CD4-positive, alpha-beta T cell treated with Interferon gamma for 1 hour (primary cell): Measurements from ENCODE around the gene NGRN.

Experiments used
- DNase-seq: peaks from one replicate; pipeline ENCODE4 v3.0.0-alpha.2; 2020

The NGRN gene, protein sequence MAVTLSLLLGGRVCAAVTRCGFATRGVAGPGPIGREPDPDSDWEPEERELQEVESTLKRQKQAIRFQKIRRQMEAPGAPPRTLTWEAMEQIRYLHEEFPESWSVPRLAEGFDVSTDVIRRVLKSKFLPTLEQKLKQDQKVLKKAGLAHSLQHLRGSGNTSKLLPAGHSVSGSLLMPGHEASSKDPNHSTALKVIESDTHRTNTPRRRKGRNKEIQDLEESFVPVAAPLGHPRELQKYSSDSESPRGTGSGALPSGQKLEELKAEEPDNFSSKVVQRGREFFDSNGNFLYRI

DNA sequence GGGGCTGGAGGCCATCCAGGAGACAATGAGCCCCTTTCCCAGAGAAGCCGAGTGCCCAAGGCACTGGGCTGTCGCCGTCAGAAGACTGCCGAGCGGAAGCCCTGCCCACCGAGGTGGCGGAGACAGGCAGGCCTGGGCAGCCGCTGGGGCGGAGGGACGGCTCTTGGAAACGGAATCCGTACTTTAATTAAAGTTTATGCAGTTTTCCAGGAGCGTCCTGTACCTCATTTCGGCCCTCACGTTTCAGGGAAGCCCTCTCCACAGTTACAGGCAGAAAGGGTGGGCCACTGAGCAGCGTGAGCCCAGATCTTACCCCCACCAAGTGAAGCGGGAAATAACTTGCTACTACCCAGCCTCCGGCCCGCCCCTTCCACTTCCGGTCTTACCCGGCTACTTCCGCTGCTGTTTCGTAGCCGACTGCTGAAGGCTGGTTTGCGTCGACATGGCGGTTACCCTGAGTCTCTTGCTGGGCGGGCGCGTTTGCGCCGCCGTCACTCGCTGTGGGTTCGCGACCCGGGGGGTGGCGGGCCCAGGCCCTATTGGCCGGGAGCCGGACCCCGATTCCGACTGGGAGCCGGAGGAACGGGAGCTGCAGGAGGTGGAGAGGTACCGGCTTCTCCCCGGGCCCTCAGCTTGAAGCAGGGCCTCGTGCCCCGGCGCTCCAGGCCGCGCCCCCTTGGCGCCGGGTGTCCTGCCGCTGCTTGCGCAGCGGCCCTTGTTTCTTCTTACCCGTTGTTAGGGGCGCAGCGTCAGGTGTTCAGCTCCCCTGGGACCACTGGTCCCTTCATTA, at the start of gene NGRN:
Gene NGRN, plus strand, starts transcription at position 402 of the 790 bp plus-strand sequence. Its CDS starts 41 bp downstream, at position 443.
- peak; percentile 90 for DNase-seq

DNA sequence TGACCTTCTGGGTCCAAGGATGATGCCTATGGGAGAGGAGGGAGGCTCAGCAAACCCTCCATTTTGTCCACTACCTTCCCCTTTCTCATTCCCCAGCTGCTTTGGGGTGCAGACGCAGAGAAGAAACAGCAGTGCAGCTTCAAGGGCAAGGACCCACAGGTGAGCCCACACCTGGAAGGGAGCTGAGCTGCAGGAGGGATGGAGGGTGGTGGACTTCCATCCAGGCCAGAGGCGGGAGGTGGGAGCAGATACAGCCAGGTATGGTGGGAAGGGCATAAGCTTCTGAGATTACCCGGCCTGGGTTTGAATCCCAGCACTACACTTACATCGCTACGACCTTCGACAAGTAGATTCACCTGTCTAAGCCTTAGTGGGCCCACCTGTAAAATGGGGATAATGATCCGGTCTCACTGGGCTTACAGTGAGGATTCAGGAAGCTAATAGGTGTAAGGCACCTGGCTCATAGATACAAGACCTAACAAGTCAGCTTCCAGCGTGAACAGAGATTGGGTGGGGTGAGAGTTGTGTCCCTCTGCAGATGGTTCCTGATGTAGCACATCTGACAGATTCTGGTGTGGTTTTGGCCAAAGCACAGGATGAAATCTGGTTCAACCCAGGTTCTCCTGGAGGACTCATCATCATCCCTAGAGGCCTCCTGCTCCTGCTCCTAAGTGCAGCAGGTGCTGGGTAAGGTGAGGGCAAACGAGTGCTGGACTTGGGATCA, 47.6 kb upstream of the NGRN start:
- DNase-seq = no peak

DNA sequence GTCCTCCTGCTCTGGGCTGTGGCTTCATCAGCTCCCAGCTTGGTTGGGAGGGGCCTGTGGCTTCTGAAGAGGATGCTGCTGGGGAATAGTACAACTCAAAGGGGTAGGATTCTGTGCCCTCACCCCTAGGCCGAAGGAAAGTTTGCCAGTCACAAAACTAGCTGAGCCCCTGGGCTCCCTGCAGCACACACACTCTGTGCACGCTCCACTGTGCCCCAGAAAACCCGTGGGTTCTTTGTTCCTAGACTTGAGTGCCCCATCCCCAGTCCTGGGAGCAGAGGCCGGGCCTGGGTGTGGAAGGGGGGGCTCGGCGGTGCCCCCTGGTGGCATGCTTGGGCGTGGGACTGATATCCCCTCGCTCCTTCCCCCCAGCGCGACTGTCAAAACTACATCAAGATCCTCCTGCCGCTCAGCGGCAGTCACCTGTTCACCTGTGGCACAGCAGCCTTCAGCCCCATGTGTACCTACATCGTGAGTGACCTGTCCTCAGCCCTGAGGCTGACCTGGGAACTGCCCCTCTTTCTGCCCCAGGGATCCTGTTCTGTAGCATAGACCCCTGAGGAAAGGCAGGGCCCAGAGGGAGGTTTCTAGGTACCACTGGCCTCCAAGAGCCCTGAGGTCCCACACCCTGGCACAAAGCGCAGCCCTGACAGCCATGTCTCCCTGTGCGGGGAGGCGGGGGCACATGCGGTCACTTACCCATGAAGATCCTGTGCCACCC, 45.9 kb upstream of the NGRN start:
- peak; percentile 48 for DNase-seq

DNA sequence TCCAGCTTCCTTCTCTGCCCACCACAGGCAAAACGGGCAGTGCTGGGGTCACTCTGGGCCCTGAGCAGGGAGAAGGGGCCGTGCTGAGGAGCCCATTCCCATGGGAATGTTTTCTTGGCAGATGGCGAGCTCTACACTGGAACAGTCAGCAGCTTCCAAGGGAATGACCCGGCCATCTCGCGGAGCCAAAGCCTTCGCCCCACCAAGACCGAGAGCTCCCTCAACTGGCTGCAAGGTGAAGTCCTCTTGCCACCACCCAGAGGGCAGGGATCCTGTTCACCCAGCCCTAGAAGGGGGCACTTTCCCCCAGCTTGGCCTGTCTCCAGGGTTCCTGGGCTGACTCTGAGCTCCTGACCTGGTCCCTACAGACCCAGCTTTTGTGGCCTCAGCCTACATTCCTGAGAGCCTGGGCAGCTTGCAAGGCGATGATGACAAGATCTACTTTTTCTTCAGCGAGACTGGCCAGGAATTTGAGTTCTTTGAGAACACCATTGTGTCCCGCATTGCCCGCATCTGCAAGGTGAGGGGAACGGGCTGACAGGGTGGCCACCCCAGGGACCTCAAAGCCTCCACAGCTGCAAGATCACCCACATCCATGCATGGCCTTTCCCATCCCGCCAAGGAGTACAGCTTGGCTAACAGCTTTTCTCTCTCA, 44.1 kb upstream of the NGRN start:
- DNase-seq = peak; percentile 37

DNA sequence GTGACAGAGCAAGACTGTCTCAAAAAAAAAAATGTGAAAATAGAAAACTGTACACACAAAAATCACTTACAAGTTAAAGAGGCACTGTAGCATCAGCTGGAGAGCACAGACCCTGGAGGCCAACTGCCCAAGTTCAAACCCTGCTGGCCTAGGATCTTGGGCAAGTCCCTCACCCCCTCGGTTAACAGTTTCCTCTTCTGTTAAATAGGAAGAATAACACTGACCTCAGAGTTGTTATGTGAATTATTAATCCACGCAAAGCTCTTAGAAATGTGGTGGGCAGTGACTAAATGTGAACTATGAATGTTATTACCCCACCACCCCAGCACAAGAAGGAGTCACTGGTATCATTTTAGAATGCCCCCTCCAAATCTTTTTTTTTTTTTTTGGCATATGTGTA, 42.9 kb upstream of the NGRN start:
- no peak for DNase-seq

DNA sequence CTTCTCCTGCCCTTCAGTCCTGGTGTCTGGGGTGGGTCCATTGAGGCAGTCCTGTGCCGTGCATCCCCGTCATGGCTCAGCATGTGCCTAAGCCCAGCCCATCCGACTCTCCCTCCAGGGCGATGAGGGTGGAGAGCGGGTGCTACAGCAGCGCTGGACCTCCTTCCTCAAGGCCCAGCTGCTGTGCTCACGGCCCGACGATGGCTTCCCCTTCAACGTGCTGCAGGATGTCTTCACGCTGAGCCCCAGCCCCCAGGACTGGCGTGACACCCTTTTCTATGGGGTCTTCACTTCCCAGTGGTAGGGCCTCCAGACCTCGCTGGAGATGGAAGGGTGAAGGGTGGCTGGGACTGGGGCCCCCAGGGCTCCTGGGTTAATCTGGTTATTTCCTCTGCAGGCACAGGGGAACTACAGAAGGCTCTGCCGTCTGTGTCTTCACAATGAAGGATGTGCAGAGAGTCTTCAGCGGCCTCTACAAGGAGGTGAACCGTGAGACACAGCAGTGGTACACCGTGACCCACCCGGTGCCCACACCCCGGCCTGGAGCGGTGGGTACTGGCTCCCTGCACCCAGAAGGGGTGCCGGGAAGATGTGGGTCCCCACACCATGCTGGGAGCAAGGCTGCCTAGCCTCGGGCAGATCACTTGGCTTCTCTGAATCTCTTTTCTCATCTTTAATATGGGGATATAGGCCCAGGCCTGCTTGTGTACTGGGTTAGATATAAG, 41.9 kb upstream of the NGRN start:
- no peak for DNase-seq

DNA sequence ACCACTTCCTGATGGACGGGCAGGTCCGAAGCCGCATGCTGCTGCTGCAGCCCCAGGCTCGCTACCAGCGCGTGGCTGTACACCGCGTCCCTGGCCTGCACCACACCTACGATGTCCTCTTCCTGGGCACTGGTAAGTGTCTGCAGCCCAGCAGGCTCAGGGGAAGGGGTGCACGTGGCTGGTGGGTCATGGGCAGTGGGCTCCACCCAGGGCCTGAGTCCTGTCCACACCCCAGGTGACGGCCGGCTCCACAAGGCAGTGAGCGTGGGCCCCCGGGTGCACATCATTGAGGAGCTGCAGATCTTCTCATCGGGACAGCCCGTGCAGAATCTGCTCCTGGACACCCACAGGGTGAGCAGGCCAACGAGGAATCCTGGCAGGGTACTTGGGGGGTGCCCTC, 40.4 kb upstream of the NGRN start:
- DNase-seq = no peak

DNA sequence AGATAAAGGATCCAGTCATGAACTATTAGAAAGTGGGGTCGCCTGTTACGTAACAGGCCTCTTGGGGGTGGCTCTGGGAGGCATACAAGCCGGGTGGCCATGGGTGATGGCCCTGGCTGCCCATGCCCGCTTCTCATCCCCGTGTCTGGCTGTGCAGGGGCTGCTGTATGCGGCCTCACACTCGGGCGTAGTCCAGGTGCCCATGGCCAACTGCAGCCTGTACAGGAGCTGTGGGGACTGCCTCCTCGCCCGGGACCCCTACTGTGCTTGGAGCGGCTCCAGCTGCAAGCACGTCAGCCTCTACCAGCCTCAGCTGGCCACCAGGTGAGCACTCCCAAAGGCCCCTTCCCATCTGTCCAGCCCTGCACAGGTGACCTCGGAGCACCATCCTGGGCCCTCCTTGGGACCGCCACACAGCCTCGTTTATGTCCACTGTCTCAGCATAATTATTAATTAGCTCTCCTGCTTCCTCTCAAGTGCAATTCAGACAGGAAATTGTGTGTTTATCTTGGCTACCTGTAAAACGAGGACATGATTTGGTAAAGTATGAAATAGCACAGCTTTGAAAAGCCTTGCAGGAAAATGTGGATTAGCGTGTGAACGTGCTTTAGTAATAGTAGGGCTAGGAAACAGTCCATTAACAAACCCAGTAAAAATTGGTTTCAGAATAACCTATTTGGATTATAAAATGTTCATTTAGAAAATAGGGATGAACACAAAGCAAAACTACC, 39.8 kb upstream of the NGRN start:
- DNase-seq = no peak

DNA sequence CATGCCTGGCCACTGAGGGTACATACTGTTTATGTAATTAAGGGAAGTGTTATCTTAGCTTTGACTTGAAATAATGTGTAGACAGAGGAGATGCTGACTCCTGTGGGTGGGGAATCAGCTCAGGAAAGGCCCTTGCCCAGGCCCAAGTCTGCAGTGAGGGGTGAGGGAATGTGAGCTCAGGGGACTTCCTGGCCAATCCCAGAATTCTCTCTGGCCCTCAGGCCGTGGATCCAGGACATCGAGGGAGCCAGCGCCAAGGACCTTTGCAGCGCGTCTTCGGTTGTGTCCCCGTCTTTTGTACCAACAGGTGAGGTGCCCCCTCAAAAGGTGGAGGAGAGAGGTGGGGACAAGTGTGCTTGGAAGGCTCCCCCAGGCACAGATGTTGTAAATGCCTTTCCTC, 38.1 kb upstream of the NGRN start:
- no peak for DNase-seq

DNA sequence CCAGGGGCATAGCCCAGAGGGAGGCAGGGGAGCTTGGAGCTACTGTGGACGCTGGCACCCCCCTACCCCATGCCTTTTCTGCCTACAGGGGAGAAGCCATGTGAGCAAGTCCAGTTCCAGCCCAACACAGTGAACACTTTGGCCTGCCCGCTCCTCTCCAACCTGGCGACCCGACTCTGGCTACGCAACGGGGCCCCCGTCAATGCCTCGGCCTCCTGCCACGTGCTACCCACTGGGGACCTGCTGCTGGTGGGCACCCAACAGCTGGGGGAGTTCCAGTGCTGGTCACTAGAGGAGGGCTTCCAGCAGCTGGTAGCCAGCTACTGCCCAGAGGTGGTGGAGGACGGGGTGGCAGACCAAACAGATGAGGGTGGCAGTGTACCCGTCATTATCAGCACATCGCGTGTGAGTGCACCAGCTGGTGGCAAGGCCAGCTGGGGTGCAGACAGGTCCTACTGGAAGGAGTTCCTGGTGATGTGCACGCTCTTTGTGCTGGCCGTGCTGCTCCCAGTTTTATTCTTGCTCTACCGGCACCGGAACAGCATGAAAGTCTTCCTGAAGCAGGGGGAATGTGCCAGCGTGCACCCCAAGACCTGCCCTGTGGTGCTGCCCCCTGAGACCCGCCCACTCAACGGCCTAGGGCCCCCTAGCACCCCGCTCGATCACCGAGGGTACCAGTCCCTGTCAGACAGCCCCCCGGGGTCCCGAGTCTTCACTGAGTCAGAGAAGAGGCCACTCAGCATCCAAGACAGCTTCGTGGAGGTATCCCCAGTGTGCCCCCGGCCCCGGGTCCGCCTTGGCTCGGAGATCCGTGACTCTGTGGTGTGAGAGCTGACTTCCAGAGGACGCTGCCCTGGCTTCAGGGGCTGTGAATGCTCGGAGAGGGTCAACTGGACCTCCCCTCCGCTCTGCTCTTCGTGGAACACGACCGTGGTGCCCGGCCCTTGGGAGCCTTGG, 37.4 kb upstream of the NGRN start:
- no peak for DNase-seq

DNA sequence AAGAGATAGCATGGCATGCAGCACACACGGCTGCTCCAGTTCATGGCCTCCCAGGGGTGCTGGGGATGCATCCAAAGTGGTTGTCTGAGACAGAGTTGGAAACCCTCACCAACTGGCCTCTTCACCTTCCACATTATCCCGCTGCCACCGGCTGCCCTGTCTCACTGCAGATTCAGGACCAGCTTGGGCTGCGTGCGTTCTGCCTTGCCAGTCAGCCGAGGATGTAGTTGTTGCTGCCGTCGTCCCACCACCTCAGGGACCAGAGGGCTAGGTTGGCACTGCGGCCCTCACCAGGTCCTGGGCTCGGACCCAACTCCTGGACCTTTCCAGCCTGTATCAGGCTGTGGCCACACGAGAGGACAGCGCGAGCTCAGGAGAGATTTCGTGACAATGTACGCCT, 36.5 kb upstream of the NGRN start:
- DNase-seq = no peak

DNA sequence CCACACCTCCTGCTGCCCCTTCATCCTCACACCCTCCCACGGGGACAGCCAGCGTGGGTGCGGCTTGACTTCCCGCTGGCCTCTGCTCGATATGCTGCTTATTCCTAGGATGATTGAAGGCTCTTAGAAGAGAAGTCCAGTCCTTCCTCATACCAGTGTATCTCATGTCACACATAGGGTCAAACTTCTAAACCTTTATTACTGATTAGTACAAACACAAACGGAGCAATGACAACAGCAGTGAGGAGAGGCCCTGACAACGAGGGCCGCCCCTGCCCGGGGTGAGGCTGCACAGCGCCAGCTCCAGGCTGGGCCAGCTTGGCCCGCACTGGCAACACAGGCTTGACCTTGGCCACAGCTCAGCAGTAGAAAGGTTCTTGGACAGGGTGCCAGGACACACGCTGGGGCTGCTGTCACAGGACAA, 35.4 kb upstream of the NGRN start:
- DNase-seq = no peak

DNA sequence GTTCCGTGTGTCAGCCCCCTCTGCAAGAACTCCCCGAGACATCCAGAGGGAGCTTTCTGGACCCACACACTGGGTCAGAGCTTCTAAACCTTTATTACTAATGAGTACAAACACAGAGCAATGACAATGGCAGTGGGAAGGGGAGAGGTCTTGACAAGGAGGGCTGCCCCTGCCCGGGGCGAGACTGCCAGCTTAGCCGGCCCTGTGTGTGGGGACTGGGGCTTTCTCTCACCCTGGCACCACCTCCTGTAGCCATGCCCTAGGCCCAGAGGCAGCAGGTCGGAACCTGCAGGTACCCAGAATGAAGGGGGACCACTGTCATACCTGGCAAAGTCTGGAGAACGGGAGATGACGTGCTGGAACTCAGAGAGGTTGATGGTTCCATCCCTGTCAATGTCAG, 34.9 kb upstream of the NGRN start:
- DNase-seq = no peak

DNA sequence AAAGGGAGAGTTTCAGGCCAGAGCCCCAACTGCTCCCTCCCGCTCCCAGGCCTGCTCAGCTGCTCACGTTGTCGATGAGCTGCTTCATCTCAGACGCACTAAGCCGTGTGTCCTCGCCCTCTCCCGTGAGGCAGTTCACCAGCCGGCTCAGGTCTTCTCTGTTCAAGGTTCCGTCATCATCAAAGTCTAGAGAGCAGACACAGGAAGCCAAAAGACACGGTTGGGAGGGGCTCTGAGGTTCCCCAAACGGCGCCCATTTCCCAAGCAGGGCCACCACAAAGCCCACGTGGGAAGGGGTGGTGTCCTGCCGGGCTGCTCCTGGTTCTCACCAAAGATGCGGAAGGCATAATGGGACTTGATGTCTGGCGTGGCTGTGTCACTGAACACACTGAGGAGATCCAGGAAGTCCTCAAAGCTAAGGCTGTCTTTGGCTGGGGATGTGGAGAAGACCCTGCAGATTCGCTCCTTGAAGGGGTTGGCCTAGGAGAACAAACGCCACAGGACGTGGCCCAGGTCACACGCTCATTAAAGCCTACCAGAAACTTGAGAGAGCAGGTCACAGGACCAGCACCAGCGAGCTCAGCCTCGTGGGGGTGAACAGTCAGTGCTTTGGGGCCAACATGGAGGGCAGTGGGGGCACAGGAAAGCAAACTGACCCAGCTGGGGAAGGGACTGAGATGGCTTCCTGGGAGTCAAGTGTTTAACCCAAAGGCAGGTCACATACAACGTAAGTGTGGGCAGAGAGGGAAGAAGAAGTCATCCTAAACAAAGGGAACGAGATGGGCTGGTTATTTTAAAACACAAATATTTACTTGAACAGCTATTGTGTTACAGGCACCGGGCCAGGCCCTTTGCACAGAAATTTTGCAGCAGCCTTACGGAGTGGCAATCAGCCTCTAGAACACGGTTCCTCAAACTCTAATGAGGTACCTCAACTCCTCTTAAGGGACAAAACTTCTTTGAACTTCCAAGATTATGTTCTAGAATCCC, 34.1 kb upstream of the NGRN start:
- DNase-seq = peak; percentile 89

DNA sequence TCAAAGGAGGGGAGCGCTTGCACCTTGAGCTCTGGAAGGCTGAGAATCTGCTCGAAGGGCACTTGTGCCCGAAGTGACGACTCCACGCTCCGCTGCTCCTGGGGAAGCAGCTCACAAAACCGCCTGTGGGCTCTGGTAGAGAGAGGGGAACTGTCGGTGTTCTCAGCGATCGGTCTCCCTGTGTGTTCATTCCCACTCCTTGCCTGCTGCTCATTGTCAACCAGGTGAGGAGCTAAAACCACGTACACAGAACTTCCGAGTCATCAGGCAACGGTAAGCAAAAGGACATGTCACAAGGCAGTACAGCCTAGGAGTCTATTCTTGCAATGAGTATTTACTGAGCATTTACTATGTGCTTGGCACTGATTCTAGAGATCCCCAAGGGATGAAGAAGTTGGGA, 33.3 kb upstream of the NGRN start:
- DNase-seq = peak; percentile 27

DNA sequence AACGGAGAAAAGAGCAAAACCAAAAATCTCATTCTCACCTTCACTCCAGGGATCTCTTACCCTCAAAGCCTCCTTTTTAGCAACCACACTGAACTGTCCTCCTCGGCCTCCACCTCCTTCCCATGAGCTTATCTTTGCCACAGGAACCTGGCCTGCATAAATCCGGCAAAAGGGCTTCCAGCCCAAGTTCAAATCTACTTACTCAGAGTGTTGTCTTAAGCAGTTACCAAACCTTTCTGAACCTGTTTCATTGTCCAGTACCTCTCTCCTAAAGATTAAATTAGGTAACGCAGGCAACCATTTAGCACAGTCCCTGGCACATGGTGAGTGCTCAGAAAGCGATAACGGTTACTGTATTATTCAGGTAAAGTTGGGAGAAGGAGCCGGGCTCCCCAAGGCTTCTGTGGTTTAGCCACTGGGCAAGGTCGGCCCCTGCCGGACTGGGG, 32.5 kb upstream of the NGRN start:
- DNase-seq = no peak

DNA sequence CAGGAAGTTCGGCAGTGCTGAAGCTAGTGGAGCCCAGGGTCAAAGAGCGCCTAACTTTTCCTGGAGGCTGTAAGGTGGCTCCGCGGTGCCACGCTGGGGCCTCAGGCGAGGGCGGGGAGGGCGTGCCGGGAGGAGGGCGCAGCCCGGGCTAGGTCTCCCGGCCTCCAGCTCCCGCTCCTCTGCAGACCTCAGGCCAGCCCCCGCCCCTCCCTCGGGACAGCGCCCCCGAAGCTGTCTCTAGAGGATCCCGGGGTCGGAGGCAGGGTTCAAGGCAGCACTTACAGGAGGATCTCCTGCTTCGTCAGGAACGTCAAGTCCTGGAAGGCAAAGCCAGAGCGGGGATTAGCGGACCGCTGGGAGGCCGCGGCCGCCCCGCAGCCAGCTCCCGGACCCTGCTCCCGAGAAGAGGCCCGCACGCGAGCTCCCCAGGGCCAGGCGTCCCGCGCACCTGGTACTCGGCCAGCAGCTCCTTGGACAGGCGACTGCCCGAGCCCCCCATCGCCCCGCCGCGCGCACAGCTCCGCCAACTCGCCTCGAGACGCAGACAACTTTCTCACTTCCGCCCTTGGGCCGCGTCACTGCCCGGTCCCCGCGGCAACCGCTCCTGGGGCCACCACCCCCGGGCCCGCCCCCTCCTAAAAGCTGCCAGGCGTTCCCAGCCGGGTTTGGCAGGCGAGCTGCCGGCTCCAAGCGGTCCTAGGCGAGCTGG, 31.9 kb upstream of the NGRN start, which contains the start of gene CIB1:
Gene CIB1, minus strand, starts transcription at position 555 of the 709 bp plus-strand sequence. Its CDS starts 56 bp downstream, at position 499.
- peak; percentile 98 for DNase-seq
